GM12873 (cell line): ENCODE measurements around the gene CNOT4.

Source experiments
- CTCF ChIP-seq: IDR thresholded peaks from 2 replicates; pipeline ENCODE4 v1.5.1; 2012; ENCODE audit warnings: low read depth, mild to moderate bottlenecking, moderate library complexity, low read length, control low read depth; ENCODE audit not compliant: insufficient read depth; ENCODE audit errors: missing control alignments

The CNOT4 gene

GRCh38 chr7:135493362-135493761 is 16.5 kb downstream of the CNOT4 start:
- no peak for TF ChIP-seq CTCF

GRCh38 chr7:135492151-135492550 is 17.8 kb downstream of the CNOT4 start:
- no peak for TF ChIP-seq CTCF

- TF ChIP-seq CTCF, result no peak
Measured at GRCh38 chr7:135490783-135491182, 19.1 kb downstream of the CNOT4 start.

- TF ChIP-seq CTCF, result no peak
Measured at GRCh38 chr7:135489791-135490190, 20.1 kb downstream of the CNOT4 start.

GRCh38 chr7:135486261-135486920 is 23.5 kb downstream of the CNOT4 start:
- no peak for TF ChIP-seq CTCF

GRCh38 chr7:135481598-135481979 is 28.3 kb downstream of the CNOT4 start:
- no peak for TF ChIP-seq CTCF

- TF ChIP-seq CTCF, result no peak
Measured at GRCh38 chr7:135480966-135481597, 28.8 kb downstream of the CNOT4 start.
